Erythroblast (primary cell): ENCODE results near the gene FBXO11.

Source experiments
- GATA1 ChIP-seq: IDR thresholded peaks from 2 replicates; pipeline ENCODE4 v1.6.1; 2011; ENCODE audit warnings: low read depth, mild to moderate bottlenecking, control low read depth, low read length, moderate library complexity
- POLR2A ChIP-seq: IDR thresholded peaks from 2 replicates; pipeline ENCODE4 v1.6.1; 2011; ENCODE audit warnings: mild to moderate bottlenecking, low read length

- TF ChIP-seq POLR2A (no peak), GATA1 (no peak)
Measured at GRCh38 chr2:47767880-47768609, 138.3 kb downstream of the FBXO11 start.
